GM21360 (cell line): ENCODE data around the gene COL6A1.
"Not testable (repeated sequence)": the region's sequence is repeated elsewhere in the genome, so short reads cannot be mapped to it uniquely, and the experiment has no call there.

Experiments
- ATAC-seq: cut with Tn5 transposase; IDR thresholded peaks from one replicate; pipeline ENCODE4 v1.9.1; 2021; ENCODE audit warnings: mild to moderate bottlenecking, moderate library complexity; ENCODE audit not compliant: unreplicated experiment

The COL6A1 gene

DNA sequence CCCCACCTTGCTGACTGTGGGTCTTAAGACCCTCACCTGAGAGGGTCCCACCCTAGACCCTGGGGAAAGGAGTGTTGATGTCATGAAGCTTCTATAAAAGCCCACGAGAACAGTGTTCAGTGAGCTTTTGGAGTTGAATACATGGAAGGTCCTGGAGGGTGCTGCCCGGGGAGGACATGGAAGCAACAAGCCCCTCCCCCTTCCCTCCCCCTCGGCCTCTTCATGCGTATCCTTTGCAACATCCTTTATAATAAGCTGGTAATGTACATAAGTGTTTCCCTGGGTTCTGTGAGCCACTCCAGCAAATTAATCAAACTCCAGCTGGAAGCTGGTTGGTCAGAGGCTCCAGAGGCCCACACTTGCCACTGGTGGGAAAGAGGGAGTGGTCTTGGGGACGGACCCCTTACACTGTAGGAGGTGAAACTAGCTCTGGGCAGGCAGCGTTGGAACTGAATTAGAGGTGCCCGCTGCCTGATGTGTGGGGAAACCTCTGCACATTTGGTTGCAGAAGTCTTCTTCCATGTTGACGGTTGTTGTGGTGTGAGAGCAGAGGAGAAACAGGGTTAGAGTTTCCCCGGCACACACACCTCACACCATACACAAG is 14.7 kb upstream of the COL6A1 start:
- ATAC-seq = no peak

GRCh38 chr21:45969921-45970673 is 11.5 kb upstream of the COL6A1 start:
- no peak for ATAC-seq

- ATAC-seq = no peak
Measured at GRCh38 chr21:45970674-45971615, 10.6 kb upstream of the COL6A1 start.

DNA sequence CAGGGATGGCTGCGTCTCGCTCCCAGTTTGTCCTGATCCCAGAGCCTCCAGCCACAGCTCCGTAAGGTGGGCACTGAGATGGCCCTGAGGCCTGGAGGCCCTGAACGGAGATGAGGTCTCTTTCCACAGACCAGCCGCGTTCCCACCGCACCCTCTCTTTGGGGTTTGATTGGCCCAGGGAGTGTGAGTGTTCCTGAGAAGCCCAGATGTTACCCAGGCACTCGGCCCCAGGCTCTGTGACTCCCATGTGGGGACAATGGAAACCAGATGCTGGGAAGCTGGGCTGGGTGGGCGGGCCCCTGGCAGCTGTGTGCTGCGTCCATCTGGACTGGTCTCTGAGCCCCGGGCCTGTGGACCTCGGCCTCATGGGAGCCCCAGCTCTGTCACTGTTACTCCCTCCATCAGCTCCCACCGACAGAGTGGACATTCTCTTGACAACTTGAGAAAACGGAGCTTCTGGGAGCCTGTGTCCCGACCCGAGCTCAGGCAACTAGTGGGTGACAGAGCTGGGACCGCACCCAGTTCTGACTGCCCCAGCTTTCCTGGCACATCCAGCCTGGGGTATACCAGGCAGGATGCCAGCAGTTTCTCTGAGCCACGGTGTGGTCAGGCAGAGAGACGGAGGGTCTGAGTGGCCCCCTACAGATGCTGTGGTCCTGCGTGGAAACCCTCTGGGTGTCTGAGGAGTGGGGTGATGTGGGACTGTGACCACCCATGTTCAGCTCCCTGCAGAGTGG is 9.8 kb upstream of the COL6A1 start:
- no peak for ATAC-seq

- no peak for ATAC-seq
Measured at GRCh38 chr21:45972353-45972715, 9.2 kb upstream of the COL6A1 start.

- no peak for ATAC-seq
Measured at GRCh38 chr21:45972716-45973474, 8.7 kb upstream of the COL6A1 start.

DNA sequence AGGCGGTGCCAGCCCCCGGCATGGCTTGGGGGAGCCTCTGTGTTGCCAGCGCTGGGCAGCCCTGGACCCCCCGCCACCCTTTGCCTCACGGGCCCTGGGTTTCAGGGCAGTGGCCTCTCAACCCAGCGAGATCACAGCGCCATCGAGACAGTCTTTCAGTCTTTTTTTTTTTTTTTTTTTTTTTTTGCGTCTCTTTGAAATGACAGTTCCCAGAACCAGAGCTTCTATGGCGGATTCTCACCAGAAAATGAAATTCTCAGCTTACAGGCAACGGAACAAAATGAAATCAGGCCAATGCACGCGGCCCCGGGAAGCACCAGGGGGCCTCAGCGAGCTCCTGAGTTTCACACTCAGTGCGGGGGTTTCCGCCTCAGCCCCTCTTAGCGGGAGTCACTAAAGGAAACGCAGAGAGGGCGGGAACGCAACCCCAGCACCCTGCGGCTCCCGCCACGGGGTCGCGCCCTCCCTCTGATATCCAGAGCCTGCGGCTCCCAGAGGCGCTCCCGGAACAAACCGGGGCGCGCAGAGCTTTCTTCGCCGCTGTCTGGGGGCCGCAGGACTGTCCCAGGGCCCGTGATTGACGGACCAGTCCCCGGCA is 8.0 kb upstream of the COL6A1 start:
- no peak for ATAC-seq

- no peak for ATAC-seq
Measured at GRCh38 chr21:45974073-45975019, 7.2 kb upstream of the COL6A1 start.

GRCh38 chr21:45975020-45975666 is 6.4 kb upstream of the COL6A1 start:
- no peak for ATAC-seq

DNA sequence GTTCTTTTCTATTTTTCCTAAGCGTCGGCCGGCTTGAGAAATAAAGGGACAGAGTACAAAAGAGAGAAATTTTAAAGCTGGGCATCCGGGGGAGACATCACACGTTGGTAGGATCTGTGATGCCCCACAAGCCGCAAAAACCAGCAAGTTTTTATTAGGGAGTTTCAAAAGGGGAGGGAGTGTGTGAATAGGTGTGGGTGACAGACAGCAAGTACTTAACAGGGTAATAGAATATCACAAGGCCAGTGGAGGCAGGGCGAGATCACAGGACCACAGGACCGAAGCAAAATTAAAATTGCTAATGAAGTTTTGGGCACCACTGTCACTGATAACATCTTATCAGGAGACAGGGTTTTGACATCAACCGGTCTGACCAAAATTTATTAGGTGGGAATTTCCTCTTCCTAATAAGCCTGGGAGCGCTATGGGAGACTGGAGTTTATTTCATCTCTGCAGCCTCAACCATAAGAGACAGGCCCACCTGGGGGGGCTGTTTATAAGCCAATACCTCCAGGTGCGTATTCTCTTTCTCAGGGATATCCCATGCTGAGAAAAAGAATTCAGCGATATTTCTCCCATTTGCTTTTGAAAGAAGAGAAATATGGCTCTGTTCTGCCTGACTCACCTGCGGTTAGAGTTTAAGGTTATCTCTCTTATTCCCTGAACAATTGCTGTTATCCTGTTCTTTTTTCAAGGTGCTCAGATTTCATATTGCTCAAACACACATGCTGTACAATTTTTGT is 5.7 kb upstream of the COL6A1 start:
- ATAC-seq = not testable (repeated sequence)

DNA sequence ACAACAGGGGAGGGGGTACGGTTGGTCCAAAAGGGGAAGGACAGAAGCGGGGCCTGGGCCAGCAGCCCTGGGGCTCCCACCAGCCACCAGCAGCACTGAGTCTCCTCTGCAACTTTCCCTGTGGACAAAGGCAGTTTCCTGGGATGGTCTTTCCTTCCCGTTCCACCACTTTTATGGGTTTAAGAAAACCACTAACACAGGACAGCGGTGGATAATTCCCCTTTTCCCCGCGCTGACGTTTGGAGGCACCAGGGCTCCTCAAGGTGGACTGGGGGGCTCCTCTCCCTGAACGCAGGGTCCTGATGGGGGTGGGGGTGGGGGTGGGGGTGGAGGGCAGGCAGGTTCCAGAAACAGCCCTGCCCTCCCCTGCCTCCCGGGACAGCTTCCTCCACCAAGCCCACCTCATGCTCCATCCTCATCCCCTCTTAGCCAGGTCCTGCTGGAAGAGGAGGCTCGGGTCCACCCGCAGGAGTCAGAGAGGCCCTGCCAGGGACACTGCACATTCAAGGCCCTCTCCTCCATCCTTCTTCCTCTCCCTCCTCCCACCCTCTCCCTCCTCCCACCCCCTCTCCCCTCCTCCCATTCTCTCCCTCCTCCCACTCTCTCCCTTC is 4.8 kb upstream of the COL6A1 start:
- ATAC-seq = no peak

GRCh38 chr21:45977396-45977795 is 4.2 kb upstream of the COL6A1 start:
- ATAC-seq = no peak

DNA sequence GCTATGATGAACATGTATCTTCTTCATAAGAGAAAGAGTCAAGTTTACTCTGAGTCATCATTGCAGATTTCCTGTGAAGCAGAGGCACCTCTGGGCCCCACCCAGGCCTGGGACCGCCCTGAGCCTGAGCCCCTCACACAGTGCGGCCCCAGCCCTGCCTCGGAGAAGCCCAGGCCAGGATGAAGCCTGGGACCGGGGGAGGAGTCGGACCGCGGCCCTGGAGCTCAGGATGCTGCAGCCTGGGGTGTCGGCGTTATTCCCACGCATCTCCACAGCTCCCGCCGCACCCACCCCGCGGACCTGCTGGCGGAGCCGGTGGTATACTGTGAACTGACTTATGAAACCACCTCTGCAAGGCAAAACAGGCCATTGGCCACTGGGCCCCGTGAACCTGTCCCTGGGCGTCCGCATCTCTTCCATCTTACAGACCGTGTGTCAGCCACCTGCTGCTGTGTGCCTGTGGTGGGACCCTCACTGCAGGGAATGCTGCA is 2.4 kb upstream of the COL6A1 start:
- ATAC-seq = no peak

- no peak for ATAC-seq
Measured at GRCh38 chr21:45979651-45980050, 1.9 kb upstream of the COL6A1 start.

DNA sequence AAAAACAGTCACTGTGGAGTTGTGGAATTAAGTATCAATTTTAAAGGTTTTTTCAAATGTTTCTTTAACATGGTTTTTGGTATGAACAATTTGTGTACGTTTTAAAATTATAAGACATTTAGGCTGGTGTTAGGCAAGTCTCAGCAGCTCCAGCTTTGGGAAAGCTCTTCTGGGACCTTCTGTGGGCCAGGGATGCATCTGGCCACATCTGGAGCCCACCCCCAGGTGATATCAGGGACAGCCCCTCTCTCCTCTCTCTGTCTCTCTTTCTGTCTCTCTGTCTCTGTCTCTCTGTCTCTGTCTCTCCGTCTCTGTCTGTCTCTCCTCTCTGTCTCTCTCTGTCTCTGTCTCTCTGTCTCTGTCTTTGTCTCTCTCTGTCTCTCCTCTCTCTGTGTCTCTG is 1.3 kb upstream of the COL6A1 start:
- ATAC-seq = no peak

DNA sequence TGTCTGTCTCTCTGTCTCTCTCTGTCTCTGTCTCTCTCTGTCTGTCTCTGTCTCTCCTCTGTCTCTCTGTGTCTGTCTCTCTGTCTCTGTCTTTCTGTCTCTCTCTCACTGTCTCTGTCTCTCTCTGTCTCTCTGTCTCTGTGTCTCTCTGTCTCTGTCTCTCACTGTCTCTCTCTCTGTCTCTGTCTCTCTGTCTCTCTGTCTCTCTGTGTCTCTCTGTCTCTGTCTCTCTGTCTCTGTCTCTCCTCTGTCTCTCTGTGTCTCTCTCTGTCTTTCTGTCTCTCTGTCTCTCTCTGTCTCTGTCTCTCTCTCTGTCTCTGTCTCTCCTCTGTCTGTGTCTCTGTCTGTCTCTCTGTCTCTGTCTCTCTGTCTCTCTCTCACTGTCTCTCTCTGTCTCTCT is 873 bp upstream of the COL6A1 start:
- ATAC-seq = no peak
